Body of pancreas (tissue), 4 donors: ENCODE measurements around the gene KIAA1210. TPM values are rescaled to one million over a fixed set of nuclear protein-coding genes. Genes with fewer than 3 reads are reported as not detected.

Experiments used
- ATAC-seq: fragments of 150-250 bp; one replicate; pipeline ENCODE4 v1.9.1; 2016
- DNase-seq, 4 donors: peaks; one replicate each; pipeline ENCODE4 v3.0.0-alpha.2; 2019
- H3K27ac ChIP-seq, 4 donors: fragments of 200-600 bp; sonication (generic); 1 replicate in 3 of 4; 2 replicates in 1 of 4; pipeline versions ENCODE4 v1.5.1 to v1.6.1; 2016 to 2019; ENCODE audit warnings: mild to moderate bottlenecking in 1 of 4, mixed read lengths in 1 of 4, moderate library complexity in 1 of 4
- H3K27me3 ChIP-seq, 2 donors: fragments of 200-600 bp; sonication (generic); one replicate each; pipeline ENCODE4 v1.6.0; 2016; ENCODE audit warnings: mild to moderate bottlenecking in 1 of 2
- H3K36me3 ChIP-seq, 2 donors: fragments of 200-600 bp; sonication (generic); replicated peaks in 1 of 2; 2 replicates each; pipeline ENCODE4 v1.5.1; 2016; ENCODE audit warnings: low read depth in 2 of 2; ENCODE audit not compliant: insufficient read depth in 1 of 2
- H3K4me1 ChIP-seq: fragments of 200-600 bp; sonication (generic); one replicate; pipeline ENCODE4 v1.6.0; 2016
- H3K4me3 ChIP-seq, 2 donors: fragments of 200-600 bp; sonication (generic); 1 replicate in 1 of 2; 2 replicates in 1 of 2; pipeline ENCODE4 v1.5.1; 2016 to 2019
- H3K9me3 ChIP-seq, 3 donors: fragments of 200-600 bp; sonication (generic); 1 replicate in 2 of 3; 2 replicates in 1 of 3; pipeline ENCODE4 v1.5.1; 2016
- CTCF ChIP-seq, 7 experiments: fragments of 450-650 bp in 4 of 7; fragments of 200-600 bp in 3 of 7; sonication (generic) in 3 of 7; IDR thresholded peaks; one replicate each; pipeline ENCODE4 v1.5.1; 2016 to 2019; ENCODE audit warnings: antibody characterized with exemption in 7 of 7
- POLR2A ChIP-seq, 3 donors: fragments of 450-650 bp; IDR thresholded peaks; one replicate each; pipeline ENCODE4 v1.6.1; 2016; ENCODE audit warnings: antibody characterized with exemption in 3 of 3, mild to moderate bottlenecking in 2 of 3
- WGBS, 2 donors: methylation state at CpG; one replicate each; pipeline ENCODE4 v1.1.5; 2017; 5-methylcytosine and 5-hydroxymethylcytosine counted together
- intact Hi-C: fragments of 100-400 bp; cut with DNase I; formaldehyde crosslinking; loops from one replicate; pipeline ENCODE4 v1.15.1; 2023
- total RNA-seq, 2 donors: library from RNA; depleted of rRNA; stranded (reverse); fragments of >200 nt; gene quantifications; one replicate each; pipeline ENCODE4 v1.1.0, GENCODE V29; 2016

KIAA1210 gene
- total RNA-seq = not detected

- no peak for ATAC-seq
- Histone ChIP-seq H3K27me3 (no peaks in the 10 kb centered on the region), H3K4me1 (no peaks in the 10 kb centered on the region), H3K9me3 (no peaks in the 10 kb centered on the region), H3K27ac (no peak within 1 kb of the TSS), H3K4me3 (no peak within 1 kb of the TSS), H3K36me3 (no peaks in the 10 kb centered on the region)
- DNase-seq = no peak
- 58 to 63% methylated on average over 5 of the region's 5 CpGs for WGBS, 2 donors
- TF ChIP-seq CTCF (IDR thresholded peaks at IDR 0.05) = no peak
- no peak for TF ChIP-seq POLR2A (IDR thresholded peaks at IDR 0.05)
- intact Hi-C loops = no loop called here
Observed at GRCh38 chrX:119127650-119128049, at the start of gene KIAA1210. TSS of gene KIAA1210 (minus strand) at chrX:119127812. CDS start at chrX:119123642, 4,170 bp downstream.

GRCh38 chrX:119177278-119177677 lies 49.7 kb upstream of the KIAA1210 start:
- Histone ChIP-seq H3K27ac (no peak overlapping the region), H3K4me1 (no peaks in the 10 kb centered on the region), H3K4me3 (no peak overlapping the region), H3K36me3 (no peaks in the 10 kb centered on the region), H3K9me3 (no peaks in the 10 kb centered on the region), H3K27me3 (no peaks in the 10 kb centered on the region)
- TF ChIP-seq CTCF (IDR thresholded peaks at IDR 0.05) = no peak
- no peak for TF ChIP-seq POLR2A (IDR thresholded peaks at IDR 0.05)
- intact Hi-C loops = no loop called here
- 80 to 100% methylated on average over 1 of the region's 1 CpG for WGBS, 2 donors
- no peak for ATAC-seq
- DNase-seq = no peak

- 61% methylated on average over 2 of the region's 2 CpGs for WGBS, 2 donors
Observed at GRCh38 chrX:119174900-119175299, 47.3 kb upstream of the KIAA1210 start.

GRCh38 chrX:119168104-119168503 lies 40.5 kb upstream of the KIAA1210 start:
- TF ChIP-seq POLR2A (IDR thresholded peaks at IDR 0.05) (no peak), CTCF (IDR thresholded peaks at IDR 0.05) (no peak)
- 40 to 59% methylated on average over 1 of the region's 2 CpGs for WGBS, 2 donors
- H3K36me3 ChIP-seq = no peaks in the 10 kb centered on the region
- no peaks in the 10 kb centered on the region for H3K4me1 ChIP-seq
- intact Hi-C loops = no loop called here
- ATAC-seq = no peak
- H3K27me3 ChIP-seq = no peaks in the 10 kb centered on the region
- H3K9me3 ChIP-seq = no peaks in the 10 kb centered on the region
- H3K27ac ChIP-seq = no peak overlapping the region
- no peak overlapping the region for H3K4me3 ChIP-seq
- DNase-seq = no peak

More at GRCh38 chrX:119174900-119175299, 47.3 kb upstream of the KIAA1210 start:
- intact Hi-C loops = no loop called here
- no peaks in the 10 kb centered on the region for H3K36me3 ChIP-seq
- H3K9me3 ChIP-seq = no peaks in the 10 kb centered on the region
- TF ChIP-seq CTCF (IDR thresholded peaks at IDR 0.05) (no peak), POLR2A (IDR thresholded peaks at IDR 0.05) (no peak)
- no peak overlapping the region for H3K27ac ChIP-seq
- H3K4me1 ChIP-seq = no peaks in the 10 kb centered on the region
- no peaks in the 10 kb centered on the region for H3K27me3 ChIP-seq
- H3K4me3 ChIP-seq = no peak overlapping the region
- no peak for DNase-seq
- ATAC-seq = no peak

- Histone ChIP-seq H3K36me3 (no peaks in the 10 kb centered on the region), H3K4me1 (no peaks in the 10 kb centered on the region), H3K4me3 (no peak overlapping the region), H3K9me3 (no peaks in the 10 kb centered on the region), H3K27ac (no peak overlapping the region), H3K27me3 (no peaks in the 10 kb centered on the region)
- intact Hi-C loops = no loop called here
- DNase-seq (no peak), ATAC-seq (no peak)
- WGBS, 2 donors = 44 to 54% methylated on average over 3 of the region's 3 CpGs
- no peak for TF ChIP-seq CTCF (IDR thresholded peaks at IDR 0.05)
- no peak for TF ChIP-seq POLR2A (IDR thresholded peaks at IDR 0.05)
Observed at GRCh38 chrX:119158226-119158625, 30.6 kb upstream of the KIAA1210 start.
